H1 (cell line): ENCODE measurements around the gene DCLK1. TPM values are rescaled to one million over a fixed set of nuclear protein-coding genes. Genes with fewer than 3 reads are reported as not detected.

Experiments
- CTCF ChIA-PET: fragments of 300-600 bp; sonication (Branson Sonifier 250); formaldehyde crosslinking; loops from one replicate; lab custom pipeline; 2021; ENCODE audit not compliant: partially characterized antibody; lab: Charles Lee
- POLR2A ChIA-PET: fragments of 300-600 bp; sonication (Branson Sonifier 250); formaldehyde crosslinking; loops from one replicate; lab custom pipeline; 2021; ENCODE audit warnings: inconsistent platforms; ENCODE audit not compliant: partially characterized antibody; lab: Charles Lee
- DNase-seq, 2 experiments: peaks; one replicate each; pipeline versions ENCODE4 v3.0.0 to v3.0.0-alpha.2; 2010 to 2022; ENCODE audit warnings: low spot score in 2 of 2, low read depth in 1 of 2, mixed read lengths in 1 of 2
- FAIRE-seq: peaks from 2 replicates; lab custom pipeline; 2011; peaks lifted over from hg19 to GRCh38; lab: Jason Lieb, UNC
- H2AFZ ChIP-seq: 2 replicates; pipeline ENCODE4 v1.8.1; 2012; ENCODE audit warnings: low read length, inconsistent platforms
- H2AK5ac ChIP-seq: 2 replicates; pipeline ENCODE4 v1.6.1; 2013; ENCODE audit warnings: low read depth, low read length
- H2BK120ac ChIP-seq: replicated peaks from 2 replicates; pipeline ENCODE3; 2013; ENCODE audit warnings: low read depth, low read length, inconsistent platforms
- H2BK12ac ChIP-seq: 2 replicates; pipeline ENCODE4 v1.6.1; 2013; ENCODE audit warnings: low read depth, low read length
- H2BK15ac ChIP-seq: 2 replicates; pipeline ENCODE4 v1.6.1; 2013; ENCODE audit warnings: low read length
- H2BK20ac ChIP-seq: 2 replicates; pipeline ENCODE4 v1.6.1; 2013; ENCODE audit warnings: low read length
- H2BK5ac ChIP-seq: 2 replicates; pipeline ENCODE4 v1.6.1; 2013; ENCODE audit warnings: low read depth, low read length
- H3K14ac ChIP-seq: 2 replicates; pipeline ENCODE4 v1.6.1; 2013; ENCODE audit warnings: inconsistent platforms; ENCODE audit not compliant: insufficient read length
- H3K18ac ChIP-seq: 2 replicates; pipeline ENCODE4 v1.6.1; 2013; ENCODE audit warnings: low read length; ENCODE audit errors: extremely low read depth
- H3K23ac ChIP-seq: 2 replicates; pipeline ENCODE4 v1.6.1; 2013; ENCODE audit warnings: inconsistent platforms; ENCODE audit not compliant: insufficient read length
- H3K23me2 ChIP-seq: 2 replicates; pipeline ENCODE4 v1.6.1; 2013; ENCODE audit warnings: low read depth, low read length
- H3K27ac ChIP-seq: 2 replicates; pipeline ENCODE4 v1.6.1; 2011; ENCODE audit warnings: low read depth, low read length, inconsistent platforms
- H3K27me3 ChIP-seq, 4 experiments: replicated peaks in 1 of 4; 1 replicate in 1 of 4; 2 replicates in 3 of 4; pipeline versions ENCODE4 v1.6.1 to v1.8.1; 2011 to 2013; ENCODE audit warnings: low read length in 3 of 4, mild to moderate bottlenecking in 3 of 4, inconsistent platforms in 2 of 4, mixed read lengths in 2 of 4, moderate library complexity in 1 of 4; ENCODE audit not compliant: control insufficient read depth in 3 of 4, insufficient read depth in 3 of 4; ENCODE audit errors: extremely low read depth in 1 of 4
- H3K36me3 ChIP-seq, 4 experiments: 2 replicates each; pipeline versions ENCODE4 v1.6.1 to v1.8.1; 2011 to 2013; ENCODE audit warnings: mild to moderate bottlenecking in 4 of 4, low read length in 3 of 4, moderate library complexity in 2 of 4, control low read depth in 1 of 4, inconsistent platforms in 1 of 4; ENCODE audit not compliant: insufficient read depth in 4 of 4, control insufficient read depth in 2 of 4
- H3K4ac ChIP-seq: replicated peaks from 2 replicates; pipeline ENCODE3; 2013; ENCODE audit warnings: low read length, low read depth, mixed read lengths, inconsistent platforms; ENCODE audit not compliant: insufficient read length
- H3K4me1 ChIP-seq, 4 experiments: replicated peaks in 1 of 4; 1 replicate in 1 of 4; 2 replicates in 3 of 4; pipeline versions ENCODE4 v1.6.1 to v1.8.1; 2011 to 2013; ENCODE audit warnings: low read length in 3 of 4, inconsistent platforms in 2 of 4, mixed read lengths in 1 of 4; ENCODE audit not compliant: insufficient read depth in 4 of 4, control insufficient read depth in 3 of 4
- H3K4me2 ChIP-seq, 2 experiments: 2 replicates each; pipeline versions ENCODE4 v1.6.1 to v1.8.1; 2011 to 2013; ENCODE audit warnings: low read depth in 2 of 2, low read length in 2 of 2, control low read depth in 1 of 2, inconsistent platforms in 1 of 2, mild to moderate bottlenecking in 1 of 2; ENCODE audit not compliant: insufficient read depth in 1 of 2
- H3K4me3 ChIP-seq, 4 experiments: fragments of 200-600, 300-600 bp in 1 of 4; sonication (generic), shearing (Covaris generic), sonication (Bioruptor Twin) in 1 of 4; 2 replicates each; pipeline versions ENCODE4 v1.5.1 to v1.8.1; 2011 to 2016; ENCODE audit warnings: low read length in 4 of 4, low read depth in 3 of 4, control low read depth in 2 of 4, inconsistent platforms in 2 of 4, mild to moderate bottlenecking in 2 of 4, mixed read lengths in 1 of 4, moderate library complexity in 1 of 4; ENCODE audit not compliant: insufficient read depth in 2 of 4; ENCODE audit errors: extremely low read depth in 1 of 4
- H3K56ac ChIP-seq: replicated peaks from 2 replicates; pipeline ENCODE3; 2013; ENCODE audit warnings: low read depth, mild to moderate bottlenecking, mixed read lengths, low read length, inconsistent platforms; ENCODE audit not compliant: insufficient read length
- H3K79me1 ChIP-seq: 2 replicates; pipeline ENCODE4 v1.6.1; 2013; ENCODE audit warnings: low read depth, low read length, control low read depth
- H3K79me2 ChIP-seq, 2 experiments: 2 replicates each; pipeline versions ENCODE4 v1.6.1 to v1.8.1; 2012 to 2013; ENCODE audit warnings: low read length in 2 of 2, mild to moderate bottlenecking in 2 of 2, inconsistent platforms in 1 of 2; ENCODE audit not compliant: insufficient read depth in 2 of 2, control insufficient read depth in 1 of 2
- H3K9ac ChIP-seq, 4 experiments: replicated peaks in 1 of 4; 1 replicate in 1 of 4; 2 replicates in 3 of 4; pipeline versions ENCODE4 v1.6.1 to v1.8.1; 2011 to 2013; ENCODE audit warnings: low read depth in 3 of 4, low read length in 3 of 4, control low read depth in 2 of 4, mild to moderate bottlenecking in 2 of 4, moderate library complexity in 2 of 4, inconsistent platforms in 1 of 4; ENCODE audit errors: extremely low read depth in 1 of 4
- H3K9me3 ChIP-seq, 2 experiments: 2 replicates each; pipeline versions ENCODE4 v1.6.1 to v1.8.1; 2012 to 2013; ENCODE audit warnings: mild to moderate bottlenecking in 2 of 2, moderate library complexity in 2 of 2, control low read depth in 1 of 2, inconsistent platforms in 1 of 2, low read depth in 1 of 2, low read length in 1 of 2, mixed read lengths in 1 of 2; ENCODE audit not compliant: insufficient read depth in 2 of 2
- H4K20me1 ChIP-seq, 2 experiments: replicated peaks in 1 of 2; 2 replicates each; pipeline versions ENCODE3 to v1.8.1; 2011 to 2013; ENCODE audit warnings: inconsistent platforms in 2 of 2, low read length in 2 of 2, mild to moderate bottlenecking in 1 of 2; ENCODE audit not compliant: insufficient read depth in 2 of 2, control insufficient read depth in 1 of 2
- H4K5ac ChIP-seq: 2 replicates; pipeline ENCODE4 v1.6.1; 2013; ENCODE audit warnings: low read length, low read depth, mixed read lengths, inconsistent platforms; ENCODE audit not compliant: insufficient read length
- H4K8ac ChIP-seq: 2 replicates; pipeline ENCODE4 v1.8.0; 2013; ENCODE audit warnings: mild to moderate bottlenecking, moderate library complexity, low read length, inconsistent platforms; ENCODE audit not compliant: insufficient read depth; ENCODE audit errors: extremely low read depth
- H4K91ac ChIP-seq: replicated peaks from 2 replicates; pipeline ENCODE3; 2013; ENCODE audit warnings: low read length, mixed read lengths, inconsistent platforms; ENCODE audit not compliant: insufficient read length
- BRCA1 ChIP-seq: IDR thresholded peaks from 2 replicates; pipeline ENCODE4 v1.6.1; 2012; ENCODE audit warnings: low read depth, low read length, improper control_type of control experiment
- CHD2 ChIP-seq: IDR thresholded peaks from 2 replicates; pipeline ENCODE4 v1.6.1; 2012; ENCODE audit warnings: low read length, improper control_type of control experiment
- HDAC2 ChIP-seq, 2 experiments: fragments of 300-600 bp in 1 of 2; sonication (generic) in 1 of 2; IDR thresholded peaks; 2 replicates each; pipeline ENCODE4 v1.6.1; 2011 to 2012; ENCODE audit warnings: low read depth in 2 of 2, low read length in 2 of 2, mild to moderate bottlenecking in 2 of 2, moderate library complexity in 2 of 2, borderline replicate concordance in 1 of 2, inconsistent platforms in 1 of 2
- KDM5A ChIP-seq: fragments of 200-600 bp; IDR thresholded peaks from 2 replicates; pipeline ENCODE4 v1.7.1; 2012; ENCODE audit warnings: mild to moderate bottlenecking, low read length, inconsistent platforms, mixed read lengths
- POLR2AphosphoS5 ChIP-seq: IDR thresholded peaks from 2 replicates; pipeline ENCODE4 v1.6.1; 2011; ENCODE audit warnings: low read depth, low read length
- POU5F1 ChIP-seq: IDR thresholded peaks from 2 replicates; pipeline ENCODE4 v1.6.1; 2011; ENCODE audit warnings: low read depth, mild to moderate bottlenecking, low read length, moderate library complexity
- RBBP5 ChIP-seq: IDR thresholded peaks from 2 replicates; pipeline ENCODE4 v1.7.1; 2012; ENCODE audit warnings: low read depth, mild to moderate bottlenecking, inconsistent platforms, low read length, moderate library complexity, borderline replicate concordance
- SIRT6 ChIP-seq: IDR thresholded peaks from one replicate; pipeline ENCODE4 v1.7.1; 2012; ENCODE audit warnings: low read length, inconsistent platforms
- SP4 ChIP-seq: IDR thresholded peaks from 2 replicates; pipeline ENCODE4 v1.6.1; 2012; ENCODE audit warnings: low read length, inconsistent platforms
- TBP ChIP-seq: IDR thresholded peaks from 2 replicates; pipeline ENCODE4 v1.6.1; 2011; ENCODE audit warnings: low read depth, low read length, improper control_type of control experiment
- TCF12 ChIP-seq: IDR thresholded peaks from 2 replicates; pipeline ENCODE4 v1.6.1; 2011; ENCODE audit warnings: low read depth, mild to moderate bottlenecking, low read length
- WGBS, 2 experiments: shearing (Covaris generic) in 1 of 2; methylation state at CpG; one replicate each; pipeline versions ENCODE4 v1.1.6 to v1.1.7; 2013 to 2015; ENCODE audit warnings: low lambda C conversion rate in 2 of 2, mixed read lengths in 2 of 2, inconsistent platforms in 1 of 2, low coverage in 1 of 2, missing lambda C conversion rate in 1 of 2; ENCODE audit not compliant: insufficient replicate concordance in 2 of 2, insufficient coverage in 1 of 2, insufficient read length in 1 of 2; ENCODE audit errors: extremely low coverage in 1 of 2, missing lambda C conversion rate in 1 of 2; 5-methylcytosine and 5-hydroxymethylcytosine counted together
- polyA plus RNA-seq, 7 experiments: library from polyadenylated mRNA; depleted of rRNA in 3 of 7; stranded (reverse) in 5 of 7; unstranded in 2 of 7; fragments of >200 nt in 5 of 7; fragments of 200-250 nt in 2 of 7; gene quantifications; 1 replicate in 5 of 7; 2 replicates in 1 of 7; 4 replicates in 1 of 7; pipeline versions ENCODE4 v1.2.1 to v1.2.3, GENCODE V29; 2011 to 2013; ENCODE audit warnings: missing spikeins in 2 of 7, mixed read lengths in 2 of 7
- total RNA-seq: library from RNA; stranded (reverse); fragmentation: NEBNext Ultra II Directional; extraction: Animal tissue kit (Norgen Biotek cat#: 25700); gene quantifications from 2 replicates; pipeline ENCODE4 v1.2.1, GENCODE V29; 2021
- TF ChIP-seq, protein P1 (sequence below): IDR thresholded peaks from 2 replicates; pipeline ENCODE4 v1.6.1; 2012; ENCODE audit warnings: low read length, inconsistent platforms

DCLK1 gene
- total and polyA plus RNA-seq, 2 of the 8 experiments (the other 6 are each of a cell fraction or from before 2014, with no cell fraction given) = 22.8 to 41.0 TPM

DNA sequence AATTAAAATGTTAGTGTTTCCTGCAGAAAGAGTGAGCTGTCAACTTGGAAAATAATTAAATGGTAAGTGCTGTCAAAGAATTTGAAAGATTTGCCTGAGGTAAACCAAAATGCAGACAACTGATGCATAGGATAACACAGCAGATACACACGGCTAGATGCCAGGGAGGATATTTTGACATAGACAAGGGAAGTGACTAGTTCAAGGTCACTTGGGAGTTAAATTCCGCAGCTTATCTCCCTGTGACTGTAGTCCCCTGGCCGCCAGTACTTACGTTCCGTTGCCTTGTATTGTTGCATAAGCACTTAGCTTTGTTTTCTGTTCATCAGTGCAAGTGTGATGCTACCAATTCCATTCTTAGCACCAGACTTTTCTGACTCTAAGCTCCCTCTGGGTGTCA lies 407.4 kb downstream of the DCLK1 start:
- Histone ChIP-seq H2BK12ac (no peak overlapping the region), H2AK5ac (no peak overlapping the region), H3K23me2 (no peaks in the 10 kb centered on the region), H2BK5ac (no peak overlapping the region), H3K4me2 (no peak overlapping the region), H4K5ac (no peak overlapping the region), H3K56ac (no peak overlapping the region), H3K9me3 (no peaks in the 10 kb centered on the region), H2BK15ac (no peak overlapping the region), H4K8ac (no peak overlapping the region), H3K36me3 (no peaks in the 10 kb centered on the region), H2AFZ (peak overlapping the region; percentile 25; the same call in 1 of the 2 replicates), H3K79me2 (no peaks in the 10 kb centered on the region), H3K27ac (no peak overlapping the region), H3K27me3 (no peaks in the 10 kb centered on the region), H3K14ac (no peak overlapping the region), H2BK120ac (no peak overlapping the region), H3K9ac (no peak overlapping the region), H2BK20ac (no peak overlapping the region), H3K4me1 (no peaks in the 10 kb centered on the region), H3K79me1 (no peaks in the 10 kb centered on the region), H4K20me1 (no peaks in the 10 kb centered on the region), H3K4me3 (no peak overlapping the region), H4K91ac (no peak overlapping the region), H3K4ac (no peak overlapping the region), H3K23ac (no peak overlapping the region), H3K18ac (no peak overlapping the region)
- CTCF ChIA-PET = interaction anchor here (0.5 to 4.4 kb wide), 9 partner anchors 8 to 830 kb away, joined by 3 to 17 read pairs (median 4); no protein-coding TSS in a partner anchor
- 93% methylated on average over 5 of the region's 5 CpGs; no CpG with 5 or more reads in 1 of the 2 experiments for WGBS, 2 experiments
- DNase-seq (no peak), FAIRE-seq (no peak)
- TF ChIP-seq SP4 = no peak
- TF ChIP-seq SIRT6 = no peak
- no peak for TF ChIP-seq BRCA1
- no peak for TF ChIP-seq RBBP5
- no peak for TF ChIP-seq POLR2AphosphoS5
- TF ChIP-seq, protein P1, sequence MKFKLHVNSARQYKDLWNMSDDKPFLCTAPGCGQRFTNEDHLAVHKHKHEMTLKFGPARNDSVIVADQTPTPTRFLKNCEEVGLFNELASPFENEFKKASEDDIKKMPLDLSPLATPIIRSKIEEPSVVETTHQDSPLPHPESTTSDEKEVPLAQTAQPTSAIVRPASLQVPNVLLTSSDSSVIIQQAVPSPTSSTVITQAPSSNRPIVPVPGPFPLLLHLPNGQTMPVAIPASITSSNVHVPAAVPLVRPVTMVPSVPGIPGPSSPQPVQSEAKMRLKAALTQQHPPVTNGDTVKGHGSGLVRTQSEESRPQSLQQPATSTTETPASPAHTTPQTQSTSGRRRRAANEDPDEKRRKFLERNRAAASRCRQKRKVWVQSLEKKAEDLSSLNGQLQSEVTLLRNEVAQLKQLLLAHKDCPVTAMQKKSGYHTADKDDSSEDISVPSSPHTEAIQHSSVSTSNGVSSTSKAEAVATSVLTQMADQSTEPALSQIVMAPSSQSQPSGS = no peak
- TF ChIP-seq TCF12 = no peak
- TF ChIP-seq HDAC2 (IDR thresholded peaks at IDR 0.05; ENCODE audit: borderline replicate concordance in 1 of 2, low read depth in 2 of 2, low read length in 2 of 2) = no peak
- no peak for TF ChIP-seq TBP
- no peak for TF ChIP-seq KDM5A
- no peak for TF ChIP-seq CHD2
- no peak for TF ChIP-seq POU5F1
- POLR2A ChIA-PET = no interaction called here
